Stimulated activated naive CD8-positive, alpha-beta T cell treated with anti-CD3 and anti-CD28 coated beads, Interleukin-15, amount 100 ng/mL, for 72 hours (primary cell): ENCODE results near the gene PLSCR4.

Experiments
- ATAC-seq: fragments of 150-1000 bp; cut with Tn5 transposase; 2 replicates; pipeline ENCODE4 v1.10.0; 2021; ENCODE audit warnings: mild to moderate bottlenecking, moderate library complexity
- DNase-seq, 2 donors: peaks; one replicate each; pipeline ENCODE4 v3.0.0; 2021 to 2022
- H3K27ac Mint-ChIP-seq, 2 donors: one replicate each; pipeline ENCODE4 v1.8.0; 2022; ENCODE audit warnings: mild to moderate bottlenecking in 2 of 2, mixed read lengths in 2 of 2, moderate library complexity in 2 of 2
- H3K27me3 Mint-ChIP-seq: one replicate; pipeline ENCODE4 v1.8.0; 2022; ENCODE audit warnings: mixed read lengths
- H3K4me1 Mint-ChIP-seq: one replicate; pipeline ENCODE4 v1.8.0; 2022; ENCODE audit warnings: mild to moderate bottlenecking, mixed read lengths
- H3K4me3 Mint-ChIP-seq, 2 donors: one replicate each; pipeline ENCODE4 v1.8.0; 2022; ENCODE audit warnings: mild to moderate bottlenecking in 2 of 2, mixed read lengths in 2 of 2, moderate library complexity in 1 of 2
- H3K9me3 Mint-ChIP-seq, 2 donors: one replicate each; pipeline ENCODE4 v1.8.0; 2022; ENCODE audit warnings: mixed read lengths in 2 of 2

The PLSCR4 gene

DNA sequence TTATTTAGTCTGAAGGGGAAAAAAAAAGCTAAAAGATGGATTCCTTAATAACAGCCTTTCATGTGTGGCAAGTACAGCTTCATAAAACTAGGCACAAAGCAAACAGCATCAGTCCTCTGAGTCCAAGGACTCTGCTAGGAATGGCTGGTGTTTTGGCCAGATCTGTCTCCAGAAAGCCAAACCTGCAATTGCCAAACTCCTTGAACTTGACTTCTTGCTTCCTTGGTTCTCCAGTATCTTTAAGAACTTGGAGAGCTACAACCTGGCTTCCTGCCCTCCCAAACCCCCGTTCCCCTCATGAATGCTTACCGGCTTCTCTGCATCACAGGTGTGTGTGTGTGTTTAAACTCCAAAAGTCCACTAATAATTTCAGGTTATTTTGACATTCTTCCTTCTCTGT is 88.3 kb downstream of the PLSCR4 start:
- ATAC-seq (no peak), DNase-seq (no peak)
- Mint-ChIP-seq H3K9me3 (no peaks in the 10 kb centered on the region), H3K4me3 (peak overlapping the region in 1 of 2 donors; percentile 31), H3K27ac (no peak overlapping the region), H3K4me1 (peaks cover 11% of the 10 kb centered on the region), H3K27me3 (peaks cover 63% of the 10 kb centered on the region)

DNA sequence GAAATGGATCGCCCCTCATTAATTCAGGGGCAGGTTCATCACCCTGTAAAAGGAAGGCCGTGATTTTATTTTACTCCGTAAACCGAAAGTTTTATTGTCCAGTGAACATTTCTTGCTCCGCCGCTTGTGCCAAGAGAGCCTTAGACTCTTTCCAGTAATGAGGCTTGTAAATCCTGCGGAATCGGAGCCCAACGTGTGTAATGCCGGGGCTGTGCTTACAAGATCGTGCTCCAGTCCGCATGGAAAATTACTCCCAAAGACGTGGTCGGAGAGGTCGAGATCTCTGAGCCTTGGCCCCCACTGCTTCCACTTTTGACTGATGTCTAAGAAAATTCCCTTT is 89.3 kb downstream of the PLSCR4 start:
- no peak for ATAC-seq
- Mint-ChIP-seq H3K27me3 (peaks cover 72% of the 10 kb centered on the region), H3K4me3 (peak overlapping the region; percentile 65 to 66), H3K4me1 (peaks cover 11% of the 10 kb centered on the region), H3K9me3 (no peaks in the 10 kb centered on the region), H3K27ac (no peak overlapping the region)
- DNase-seq = no peak

DNA sequence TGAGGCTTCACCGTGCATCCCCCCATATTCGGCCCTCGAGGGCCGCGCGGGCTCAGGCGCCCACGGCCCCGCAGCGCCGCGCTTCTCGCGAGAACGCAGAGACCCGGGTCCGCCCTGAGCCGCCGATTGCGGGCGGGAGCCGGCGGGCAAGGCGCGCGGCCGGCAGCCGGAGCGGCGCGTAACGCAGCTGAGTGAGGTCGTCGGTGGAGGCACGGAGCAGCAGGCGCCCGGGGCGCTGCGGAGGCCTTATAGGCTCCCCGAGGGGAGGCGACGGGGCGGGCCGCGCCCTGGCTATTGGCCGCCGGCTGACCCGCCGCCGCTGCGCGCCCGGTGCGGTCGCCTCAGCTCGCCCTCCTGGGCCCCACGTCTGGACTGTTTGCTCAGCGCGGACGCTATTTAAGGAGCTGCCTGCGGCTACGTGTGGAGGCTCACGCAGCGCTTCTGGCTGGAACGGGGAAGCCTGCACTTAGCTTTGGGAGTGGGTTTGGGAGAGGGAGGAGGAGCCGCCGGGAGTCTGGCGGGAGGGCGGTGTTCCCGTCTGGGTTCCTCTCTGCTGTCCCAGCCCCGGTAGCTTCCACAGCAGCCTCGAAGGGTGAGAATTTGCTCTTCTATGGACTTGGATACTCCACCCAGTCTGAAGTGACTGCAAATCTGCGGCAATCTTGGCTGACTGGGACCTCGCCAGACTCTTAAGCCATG is 89.8 kb downstream of the PLSCR4 start, which contains the start of gene PLOD2:
PLOD2 (minus strand) TSS at position 221 of the 699 bp plus-strand sequence; CDS start at position 26, 195 bp downstream.
- H3K27ac Mint-ChIP-seq = peak within 1 kb of the TSS in 1 of 2 donors; percentile 38
- peaks cover 11% of the 10 kb centered on the region for H3K4me1 Mint-ChIP-seq
- ATAC-seq (peak; percentile 79), DNase-seq (peak; percentile 31 to 33)
- peak within 1 kb of the TSS; percentile 65 to 66 for H3K4me3 Mint-ChIP-seq
- H3K27me3 Mint-ChIP-seq = peaks cover 74% of the 10 kb centered on the region
- H3K9me3 Mint-ChIP-seq = no peaks in the 10 kb centered on the region

DNA sequence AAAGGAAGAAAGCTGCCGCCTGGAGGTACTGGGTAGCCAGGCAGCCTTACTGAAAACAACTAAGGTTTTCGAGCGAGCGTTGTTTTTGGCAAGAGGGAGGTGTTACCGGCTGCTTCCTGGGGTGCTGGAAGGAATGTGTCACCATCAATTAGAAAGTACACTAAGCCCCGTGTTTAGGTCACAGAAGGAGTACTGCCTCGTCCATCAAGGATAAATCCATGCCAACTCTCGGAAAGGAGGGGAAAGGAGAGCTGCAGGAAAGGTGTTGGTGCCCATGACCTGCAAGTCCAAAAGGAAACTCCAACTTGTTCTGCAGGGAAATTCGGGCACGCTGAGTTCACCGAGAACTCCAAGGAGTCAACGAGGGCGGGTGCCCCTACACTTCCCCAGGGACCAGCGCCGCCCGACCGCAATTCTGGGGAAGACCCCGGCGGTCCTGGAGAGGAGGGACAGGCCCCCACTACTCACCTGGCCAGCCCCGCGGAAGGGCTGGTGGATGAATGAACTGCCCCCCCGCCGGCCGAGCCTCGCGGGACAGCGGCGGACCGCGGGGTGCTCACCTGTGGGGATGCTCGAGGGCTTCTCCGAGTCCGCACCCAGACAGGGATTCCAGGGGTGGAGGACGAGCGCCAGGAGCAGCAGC is 90.5 kb downstream of the PLSCR4 start:
- Mint-ChIP-seq H3K4me1 (peaks cover 11% of the 10 kb centered on the region), H3K27me3 (peaks cover 74% of the 10 kb centered on the region), H3K9me3 (no peaks in the 10 kb centered on the region), H3K4me3 (peak overlapping the region; percentile 64 to 65), H3K27ac (peak overlapping the region in 1 of 2 donors; percentile 38)
- ATAC-seq (peak; percentile 51), DNase-seq (peak; percentile 8 to 15)

DNA sequence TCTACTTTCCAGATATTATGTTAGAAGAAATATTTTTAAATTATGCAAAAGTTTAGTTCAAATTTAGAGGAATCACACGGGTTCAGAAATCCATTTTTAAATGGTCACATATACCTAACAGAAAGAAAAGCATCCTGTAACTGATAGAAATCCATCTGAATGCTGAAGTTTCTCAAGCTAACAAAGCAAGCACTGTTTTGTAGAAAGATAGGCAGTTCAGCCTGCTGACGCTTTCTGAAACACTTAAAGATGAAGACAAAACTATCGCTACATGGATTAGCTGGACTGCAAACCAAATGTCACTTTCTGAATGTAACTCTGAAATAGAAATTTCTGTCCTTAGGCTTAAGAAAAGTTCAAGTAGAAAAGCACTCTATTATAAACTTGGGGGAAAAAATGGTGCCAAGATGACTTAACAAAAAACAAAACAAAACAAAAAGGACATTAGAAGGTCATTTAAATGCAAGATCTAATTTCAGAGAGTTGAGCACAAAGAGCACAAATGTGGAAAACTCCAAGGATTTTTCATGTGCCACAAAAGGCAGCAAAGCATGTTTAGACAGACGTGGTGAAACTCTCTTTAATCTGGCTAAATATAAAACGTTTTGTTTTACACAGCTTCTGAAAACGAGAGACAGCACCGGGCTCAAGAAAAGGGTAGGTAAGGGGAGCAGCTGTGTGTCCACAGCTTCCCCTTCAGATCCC is 91.1 kb downstream of the PLSCR4 start:
- no peak for DNase-seq
- peaks cover 72% of the 10 kb centered on the region for H3K27me3 Mint-ChIP-seq
- no peak for ATAC-seq
- no peaks in the 10 kb centered on the region for H3K9me3 Mint-ChIP-seq
- peak overlapping the region; percentile 64 to 65 for H3K4me3 Mint-ChIP-seq
- H3K27ac Mint-ChIP-seq = peak overlapping the region in 1 of 2 donors; percentile 50
- peaks cover 11% of the 10 kb centered on the region for H3K4me1 Mint-ChIP-seq

DNA sequence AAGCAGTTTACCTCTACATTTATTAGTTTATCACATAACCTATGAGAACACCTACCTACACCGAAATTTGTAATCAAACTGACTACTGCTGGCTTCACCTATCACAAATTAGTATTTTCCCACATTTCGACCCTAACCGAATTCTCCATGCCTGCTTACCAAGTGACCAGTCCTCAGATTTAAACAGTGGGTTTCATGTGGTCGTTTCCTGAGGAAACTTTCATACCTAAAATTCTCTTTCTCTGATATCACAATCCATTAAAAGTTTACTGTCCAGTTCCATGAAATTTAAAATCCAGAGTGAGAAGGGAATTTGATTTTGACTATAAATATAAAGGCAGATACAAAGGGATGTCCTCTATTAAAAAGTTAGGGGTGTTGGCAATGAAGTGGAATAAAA is 91.9 kb downstream of the PLSCR4 start:
- peaks cover 67% of the 10 kb centered on the region for H3K27me3 Mint-ChIP-seq
- H3K27ac Mint-ChIP-seq = no peak overlapping the region
- peaks cover 11% of the 10 kb centered on the region for H3K4me1 Mint-ChIP-seq
- no peak overlapping the region for H3K4me3 Mint-ChIP-seq
- no peak for DNase-seq
- no peak for ATAC-seq
- H3K9me3 Mint-ChIP-seq = no peaks in the 10 kb centered on the region

DNA sequence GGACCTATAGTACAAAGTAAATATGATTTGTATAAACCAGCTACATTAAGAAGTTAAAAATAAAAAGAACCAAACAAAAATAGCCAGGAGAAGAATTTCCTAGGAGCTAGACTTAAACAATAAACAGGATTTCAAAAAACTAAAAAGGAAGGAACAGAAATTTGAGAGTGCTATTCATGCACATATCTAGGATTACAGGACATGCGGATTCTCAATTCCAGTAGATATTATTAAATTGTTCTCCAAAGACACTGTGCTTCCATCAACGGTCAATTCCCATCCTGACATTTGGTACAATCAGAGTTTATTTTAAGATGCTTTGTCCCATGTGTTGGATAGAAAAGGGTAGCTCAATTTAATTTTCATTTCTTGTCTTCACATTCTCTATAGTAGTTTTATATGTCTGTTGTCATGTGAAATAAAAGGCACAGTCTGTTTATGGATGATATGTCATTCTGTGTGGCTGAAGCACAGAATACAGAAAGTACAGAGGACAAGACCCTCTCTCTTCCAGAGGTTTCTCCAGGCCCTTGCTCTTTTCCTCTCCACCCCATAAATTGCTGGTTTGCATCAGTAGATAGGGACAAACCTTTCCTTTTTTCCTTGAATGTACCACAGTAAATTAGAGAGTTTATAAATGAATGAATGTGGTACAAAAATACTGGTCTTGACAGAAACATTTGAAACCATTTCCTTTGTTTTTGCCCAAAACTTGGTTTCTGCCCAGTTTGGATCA is 93.4 kb downstream of the PLSCR4 start:
- peaks cover 52% of the 10 kb centered on the region for H3K27me3 Mint-ChIP-seq
- no peak overlapping the region for H3K4me3 Mint-ChIP-seq
- H3K27ac Mint-ChIP-seq = no peak overlapping the region
- DNase-seq = no peak
- no peak for ATAC-seq
- H3K4me1 Mint-ChIP-seq = peaks cover 11% of the 10 kb centered on the region
- H3K9me3 Mint-ChIP-seq = no peaks in the 10 kb centered on the region

DNA sequence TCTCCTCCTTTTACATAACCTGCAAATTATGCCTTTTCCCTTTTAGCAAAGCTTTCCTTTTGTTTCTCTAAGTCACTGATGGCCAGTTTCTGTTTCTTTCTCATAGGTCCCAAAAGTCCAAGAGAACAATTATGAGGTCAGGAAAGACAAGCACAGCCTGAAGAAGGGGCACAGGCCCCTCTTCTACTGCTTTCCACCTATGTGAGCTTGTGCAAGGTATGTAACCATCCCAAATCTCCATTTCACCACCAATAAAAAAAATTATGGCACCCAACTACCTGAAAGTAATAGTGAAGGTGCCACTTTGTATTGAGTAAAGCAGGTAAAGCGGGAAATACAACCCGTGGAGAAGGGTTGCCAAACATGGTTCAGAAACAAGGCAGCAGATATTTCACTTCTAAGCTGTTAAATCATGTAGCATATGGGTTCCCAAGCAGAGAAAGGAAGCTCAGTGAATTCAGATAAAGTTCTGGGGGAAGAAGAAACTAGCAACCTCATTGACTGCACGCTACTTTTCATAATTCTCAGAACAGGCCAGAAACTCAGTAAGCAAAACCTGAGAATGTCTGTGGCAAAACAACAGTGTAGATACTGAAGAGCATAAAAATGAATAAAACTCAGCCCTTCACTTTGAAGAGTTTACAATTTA is 94.1 kb downstream of the PLSCR4 start:
- Mint-ChIP-seq H3K27ac (no peak overlapping the region), H3K27me3 (peaks cover 45% of the 10 kb centered on the region), H3K9me3 (no peaks in the 10 kb centered on the region), H3K4me3 (no peak overlapping the region), H3K4me1 (peaks cover 11% of the 10 kb centered on the region)
- no peak for DNase-seq
- no peak for ATAC-seq

DNA sequence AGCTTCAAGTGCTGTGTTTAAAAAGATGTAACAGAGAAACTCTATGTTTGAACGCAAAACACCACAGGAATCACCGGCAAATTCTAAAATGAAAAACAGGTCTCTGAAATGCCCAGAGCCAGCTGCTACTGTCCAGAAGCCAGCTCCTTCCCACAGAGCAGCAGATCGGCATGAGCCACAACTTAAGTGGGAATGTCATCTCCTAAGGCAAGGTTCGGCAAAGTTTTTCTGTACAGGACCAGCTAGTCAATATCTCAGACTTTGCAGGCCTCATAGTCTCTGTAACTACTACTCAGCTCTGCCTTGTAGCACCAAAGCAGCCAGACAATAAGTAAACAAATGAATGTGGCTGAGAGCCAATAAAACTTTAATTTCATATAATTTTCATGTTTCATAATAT is 94.8 kb downstream of the PLSCR4 start:
- no peak overlapping the region for H3K27ac Mint-ChIP-seq
- H3K4me1 Mint-ChIP-seq = peaks cover 11% of the 10 kb centered on the region
- DNase-seq (no peak), ATAC-seq (no peak)
- peaks cover 38% of the 10 kb centered on the region for H3K27me3 Mint-ChIP-seq
- no peak overlapping the region for H3K4me3 Mint-ChIP-seq
- H3K9me3 Mint-ChIP-seq = no peaks in the 10 kb centered on the region

DNA sequence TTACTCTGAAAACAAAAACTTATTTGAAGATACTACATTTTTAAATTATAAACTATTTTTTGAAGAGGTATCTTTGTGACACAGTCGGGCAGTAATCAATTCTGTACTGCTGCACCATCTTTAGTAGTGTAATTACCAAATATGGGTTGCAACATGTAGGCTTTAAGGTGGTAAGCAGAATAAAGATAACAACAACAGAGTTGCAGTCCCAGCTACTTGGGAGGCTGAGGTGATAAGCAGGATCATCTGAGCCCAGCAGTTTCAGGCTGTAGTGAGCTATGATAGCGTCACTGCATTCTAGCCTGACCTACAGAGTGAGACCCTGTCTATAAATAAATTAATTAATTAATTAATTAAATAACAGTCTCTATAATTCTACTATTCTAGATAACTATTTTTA is 95.9 kb downstream of the PLSCR4 start:
- ATAC-seq (no peak), DNase-seq (no peak)
- H3K27me3 Mint-ChIP-seq = peaks cover 31% of the 10 kb centered on the region
- no peak overlapping the region for H3K4me3 Mint-ChIP-seq
- peaks cover 4% of the 10 kb centered on the region for H3K4me1 Mint-ChIP-seq
- H3K9me3 Mint-ChIP-seq = no peaks in the 10 kb centered on the region
- H3K27ac Mint-ChIP-seq = no peak overlapping the region

DNA sequence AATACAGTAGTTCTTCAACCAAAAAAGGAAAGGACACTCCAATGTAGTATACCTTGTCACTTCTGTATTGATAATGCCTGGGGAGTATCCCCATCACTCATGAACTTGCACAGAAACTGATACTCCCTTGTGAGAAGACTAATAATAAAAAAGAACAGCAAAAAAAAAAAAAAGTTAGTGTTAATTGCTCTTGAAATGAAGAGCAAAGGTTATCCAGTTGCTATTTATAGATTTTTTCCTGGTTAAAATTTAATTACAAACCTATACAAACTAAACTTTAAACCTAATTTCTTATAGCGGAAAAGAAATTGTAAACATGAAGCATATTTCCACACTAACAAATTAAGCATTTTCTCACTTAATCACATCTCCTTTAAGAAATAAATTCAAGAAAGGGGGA is 96.6 kb downstream of the PLSCR4 start:
- no peak for ATAC-seq
- H3K27ac Mint-ChIP-seq = peak overlapping the region in 1 of 2 donors; percentile 54
- H3K27me3 Mint-ChIP-seq = peaks cover 24% of the 10 kb centered on the region
- no peaks in the 10 kb centered on the region for H3K9me3 Mint-ChIP-seq
- no peak overlapping the region for H3K4me3 Mint-ChIP-seq
- no peak for DNase-seq
- no peaks in the 10 kb centered on the region for H3K4me1 Mint-ChIP-seq

DNA sequence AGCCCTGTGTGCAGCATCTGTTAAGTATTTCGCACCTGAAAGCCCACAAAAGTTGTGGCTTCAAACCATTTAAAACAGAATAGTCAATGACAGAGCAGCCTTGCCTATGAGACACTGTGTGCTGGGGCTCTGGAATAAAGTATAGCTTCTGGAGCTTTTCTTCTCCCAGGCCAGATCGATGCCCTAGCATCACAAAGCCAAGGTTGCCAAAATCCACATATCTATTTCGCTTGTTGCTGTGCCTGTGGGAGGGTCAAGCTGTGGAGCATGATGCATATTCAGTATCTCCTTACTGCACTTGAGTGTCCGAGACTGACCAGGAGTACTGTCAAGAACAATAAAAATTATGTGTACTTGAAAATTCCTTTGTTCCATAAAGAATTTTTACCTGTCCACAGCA is 97.5 kb downstream of the PLSCR4 start:
- Mint-ChIP-seq H3K4me3 (no peak overlapping the region), H3K9me3 (no peaks in the 10 kb centered on the region), H3K27ac (no peak overlapping the region), H3K4me1 (no peaks in the 10 kb centered on the region), H3K27me3 (peaks cover 15% of the 10 kb centered on the region)
- DNase-seq (no peak), ATAC-seq (no peak)

DNA sequence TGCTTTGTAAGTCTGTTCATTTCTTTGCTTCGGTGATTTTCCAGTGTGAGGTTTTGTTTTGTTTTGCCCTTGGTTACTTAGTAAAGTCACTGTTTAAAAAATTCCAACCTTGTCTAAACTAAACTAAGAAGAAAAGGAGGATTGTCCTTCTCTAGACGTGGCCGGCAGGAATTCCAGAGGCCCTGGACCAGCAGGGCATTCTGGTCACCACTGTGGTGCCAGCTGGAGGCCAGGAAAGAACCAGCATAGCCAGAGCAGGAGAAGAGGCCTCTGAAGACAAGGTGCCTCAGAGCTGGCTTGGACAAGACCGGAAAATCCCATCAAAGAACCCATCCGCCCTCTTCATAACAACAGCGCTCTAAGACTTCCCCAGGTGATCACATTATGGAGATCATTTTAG is 98.1 kb downstream of the PLSCR4 start:
- no peaks in the 10 kb centered on the region for H3K4me1 Mint-ChIP-seq
- no peak overlapping the region for H3K27ac Mint-ChIP-seq
- ATAC-seq (no peak), DNase-seq (no peak)
- H3K9me3 Mint-ChIP-seq = no peaks in the 10 kb centered on the region
- peaks cover 14% of the 10 kb centered on the region for H3K27me3 Mint-ChIP-seq
- no peak overlapping the region for H3K4me3 Mint-ChIP-seq

DNA sequence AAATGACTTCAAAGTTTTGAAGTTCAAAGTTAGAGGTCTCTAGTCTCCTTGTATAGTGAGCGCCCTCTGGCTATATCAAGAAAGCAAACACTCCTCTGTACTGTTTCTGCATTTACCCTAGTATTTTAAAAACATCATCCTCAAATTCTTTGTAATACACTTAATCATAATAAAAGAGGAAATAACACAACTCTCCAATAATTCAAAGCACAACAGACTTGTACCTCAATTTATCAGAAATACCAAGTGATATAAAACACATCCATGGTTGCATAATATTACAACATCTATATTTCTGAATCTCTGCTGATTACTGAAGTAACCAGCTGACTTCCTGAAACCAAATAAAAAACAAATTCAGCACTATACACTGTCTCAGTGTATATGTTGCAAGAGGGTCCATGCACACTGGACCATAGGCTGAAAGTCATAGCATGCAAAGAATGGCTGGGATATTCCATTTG is 102.4 kb downstream of the PLSCR4 start:
- DNase-seq (no peak), ATAC-seq (no peak)
- no peaks in the 10 kb centered on the region for H3K9me3 Mint-ChIP-seq
- no peak overlapping the region for H3K27ac Mint-ChIP-seq
- H3K4me3 Mint-ChIP-seq = no peak overlapping the region
- H3K4me1 Mint-ChIP-seq = no peaks in the 10 kb centered on the region
- H3K27me3 Mint-ChIP-seq = no peaks in the 10 kb centered on the region

DNA sequence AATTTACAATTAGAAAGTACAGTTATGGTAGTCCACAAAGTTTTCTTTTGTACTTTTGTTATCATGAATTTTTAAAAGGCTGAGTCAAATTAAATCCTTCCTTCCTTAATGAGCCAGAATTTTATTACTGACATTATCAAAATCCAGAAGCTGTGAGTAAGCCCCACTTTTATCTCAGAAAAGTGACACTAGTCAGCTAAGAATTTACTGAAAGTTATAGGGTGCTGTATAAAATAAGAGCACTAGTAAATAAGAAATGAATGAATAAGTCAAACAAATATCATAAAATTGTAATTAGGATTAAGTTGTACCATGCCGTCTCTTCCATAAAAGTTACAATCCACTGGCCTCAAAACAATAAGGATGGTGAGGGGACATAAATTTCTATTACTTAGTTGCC is 105.3 kb downstream of the PLSCR4 start:
- DNase-seq (no peak), ATAC-seq (no peak)
- H3K4me1 Mint-ChIP-seq = no peaks in the 10 kb centered on the region
- H3K27ac Mint-ChIP-seq = no peak overlapping the region
- no peak overlapping the region for H3K4me3 Mint-ChIP-seq
- no peaks in the 10 kb centered on the region for H3K9me3 Mint-ChIP-seq
- H3K27me3 Mint-ChIP-seq = no peaks in the 10 kb centered on the region
